NK-92 treated with Interleukin-12 subunit alpha and Interleukin-12 subunit beta, amount 100 ng/mL, for 24 hours (cell line): ENCODE data around the gene GFRA3.
"Not testable (repeated sequence)": the region's sequence is repeated elsewhere in the genome, so short reads cannot be mapped to it uniquely, and the experiment has no call there.

Source experiments
- DNase-seq: peaks from one replicate; lab custom pipeline; 2025; lab: John Stamatoyannopoulos, UW

GFRA3 gene, protein sequence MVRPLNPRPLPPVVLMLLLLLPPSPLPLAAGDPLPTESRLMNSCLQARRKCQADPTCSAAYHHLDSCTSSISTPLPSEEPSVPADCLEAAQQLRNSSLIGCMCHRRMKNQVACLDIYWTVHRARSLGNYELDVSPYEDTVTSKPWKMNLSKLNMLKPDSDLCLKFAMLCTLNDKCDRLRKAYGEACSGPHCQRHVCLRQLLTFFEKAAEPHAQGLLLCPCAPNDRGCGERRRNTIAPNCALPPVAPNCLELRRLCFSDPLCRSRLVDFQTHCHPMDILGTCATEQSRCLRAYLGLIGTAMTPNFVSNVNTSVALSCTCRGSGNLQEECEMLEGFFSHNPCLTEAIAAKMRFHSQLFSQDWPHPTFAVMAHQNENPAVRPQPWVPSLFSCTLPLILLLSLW

DNA sequence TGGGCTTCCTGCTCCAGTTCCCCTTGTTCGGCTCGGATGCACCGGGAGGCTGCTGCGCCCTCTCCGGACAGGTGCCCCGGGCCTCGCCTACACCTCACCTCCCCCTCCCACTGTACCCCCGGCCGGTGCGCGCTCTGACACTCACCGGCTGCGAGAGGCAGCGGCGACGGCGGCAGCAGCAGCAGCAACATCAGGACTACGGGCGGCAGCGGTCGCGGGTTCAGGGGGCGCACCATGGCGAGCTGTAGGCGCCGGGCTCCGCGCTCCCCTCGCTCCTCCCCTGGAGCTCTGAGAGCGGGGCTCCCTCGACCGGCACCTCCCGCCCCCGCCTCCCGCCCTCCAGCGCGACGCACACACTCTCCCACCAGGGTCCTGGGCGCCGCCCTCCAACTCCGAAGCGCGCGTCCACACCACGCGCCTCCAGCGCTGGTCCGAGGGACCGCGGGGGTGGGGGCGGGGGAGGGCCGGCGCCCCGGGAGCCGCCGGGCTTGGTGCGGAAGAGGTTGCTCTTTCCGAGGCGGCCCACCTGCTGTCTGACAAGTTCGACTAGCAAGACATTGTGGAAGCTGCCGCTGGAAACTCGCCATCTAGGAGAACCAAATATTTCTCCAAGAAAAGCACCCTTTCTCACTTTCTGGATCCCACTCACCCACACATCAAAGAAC lies at the start of gene GFRA3:
GFRA3 (minus strand) TSS at position 433 of the 665 bp plus-strand sequence; CDS start at position 236, 197 bp downstream.
- DNase-seq: no peak

DNA sequence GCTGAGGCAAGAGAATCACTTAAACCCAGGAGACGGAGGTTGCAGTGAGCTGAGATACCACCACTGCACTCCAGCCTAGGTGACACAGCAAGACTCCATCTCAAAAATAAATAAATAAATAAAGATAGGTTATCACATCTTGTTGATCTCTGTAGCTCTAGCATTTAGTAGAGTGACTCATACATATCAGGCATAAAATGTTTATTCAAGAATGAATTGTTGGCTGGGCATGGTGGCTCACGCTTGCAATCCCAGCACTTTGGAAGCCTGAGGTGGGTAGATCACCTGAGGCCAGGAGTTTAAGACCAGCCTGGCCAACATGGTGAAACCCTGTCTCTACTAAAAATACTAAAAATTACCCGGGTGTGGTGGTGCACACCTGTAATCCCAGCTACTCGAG lies 43.8 kb upstream of the GFRA3 start:
- DNase-seq: not testable (repeated sequence)

DNA sequence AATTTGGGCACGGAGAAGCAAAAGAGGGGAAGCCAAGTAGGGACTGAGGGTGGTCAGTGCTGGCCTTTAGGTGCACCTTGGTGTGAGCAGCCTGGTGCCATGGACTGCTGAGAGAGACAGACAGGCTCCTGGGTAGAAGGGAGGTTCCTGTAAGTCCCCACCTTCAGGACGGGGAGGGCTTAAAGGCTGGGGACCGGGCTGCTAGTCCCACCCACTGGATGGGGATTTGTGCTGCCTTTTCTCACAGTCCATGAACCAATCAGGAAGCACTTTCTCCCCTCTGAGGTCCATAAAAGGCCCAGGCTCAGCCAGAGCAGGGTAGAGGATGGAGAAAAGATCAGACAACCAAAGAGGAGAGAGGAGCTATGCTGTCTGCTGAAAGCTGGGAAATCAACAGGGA lies 41.9 kb upstream of the GFRA3 start:
- no peak for DNase-seq

DNA sequence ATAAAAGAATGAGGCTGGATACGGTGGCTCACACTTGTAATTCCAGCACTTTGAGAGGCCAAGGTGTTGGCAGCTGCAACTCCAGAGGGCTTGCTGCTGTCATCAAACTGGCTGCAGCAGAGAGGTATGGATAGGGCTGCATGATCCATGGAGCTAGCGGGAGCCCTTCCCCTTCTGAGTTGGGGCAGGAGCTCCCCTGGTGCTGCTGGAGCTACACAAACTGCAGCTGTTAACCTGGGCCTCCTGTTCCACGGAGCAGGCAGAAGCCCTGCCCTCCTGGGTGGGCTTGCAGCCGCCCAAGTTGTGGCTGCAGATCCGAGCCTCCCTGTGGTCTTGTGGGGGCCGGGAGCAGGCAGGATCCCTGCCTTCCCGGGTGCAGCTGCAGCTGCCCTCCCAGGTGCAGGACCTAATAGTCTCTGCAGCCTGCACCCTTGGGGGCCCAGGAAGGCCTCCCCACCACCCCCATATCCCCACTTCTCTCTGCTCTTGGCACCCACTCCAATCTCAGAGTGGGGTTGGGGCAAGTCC lies 41.4 kb upstream of the GFRA3 start:
- no peak for DNase-seq

DNA sequence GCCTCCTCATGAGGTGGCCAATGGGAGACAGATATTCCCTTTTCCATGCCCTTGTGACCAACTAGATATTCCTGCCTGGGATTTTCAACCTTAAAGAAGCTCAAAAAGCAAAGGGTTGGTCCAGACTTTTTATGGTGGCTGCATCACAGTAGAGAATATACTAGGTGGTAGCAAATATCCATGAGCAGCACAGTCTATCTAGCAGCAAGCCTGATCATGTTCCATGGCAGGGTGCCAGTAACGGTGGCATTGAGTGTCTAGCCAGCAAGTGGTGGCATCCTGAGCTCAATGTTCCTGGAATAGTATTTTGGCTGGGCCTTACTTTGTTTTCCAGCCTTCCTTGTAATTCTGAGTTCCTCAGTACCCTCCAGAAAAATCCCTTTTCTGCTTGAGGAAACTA lies 31.4 kb upstream of the GFRA3 start:
- no peak for DNase-seq

DNA sequence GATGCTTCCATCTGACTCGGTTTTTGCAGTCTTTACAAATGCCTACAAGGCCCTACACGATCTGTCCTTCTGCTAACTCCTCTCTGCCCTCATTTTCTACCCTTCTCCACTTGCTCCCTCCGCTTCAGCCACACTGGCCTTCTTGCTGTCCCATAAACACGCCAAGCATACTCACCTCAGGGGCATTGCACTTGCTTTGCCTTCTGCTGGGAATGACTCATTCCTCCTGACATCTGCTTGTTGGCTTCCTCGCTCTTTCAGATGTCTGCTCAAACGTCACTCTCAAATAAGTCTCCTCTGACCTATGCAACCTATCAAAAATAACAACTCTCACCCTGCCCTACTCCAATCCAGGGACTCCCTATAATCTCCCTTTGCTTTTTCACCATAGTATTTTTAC lies 29.0 kb upstream of the GFRA3 start:
- no peak for DNase-seq

DNA sequence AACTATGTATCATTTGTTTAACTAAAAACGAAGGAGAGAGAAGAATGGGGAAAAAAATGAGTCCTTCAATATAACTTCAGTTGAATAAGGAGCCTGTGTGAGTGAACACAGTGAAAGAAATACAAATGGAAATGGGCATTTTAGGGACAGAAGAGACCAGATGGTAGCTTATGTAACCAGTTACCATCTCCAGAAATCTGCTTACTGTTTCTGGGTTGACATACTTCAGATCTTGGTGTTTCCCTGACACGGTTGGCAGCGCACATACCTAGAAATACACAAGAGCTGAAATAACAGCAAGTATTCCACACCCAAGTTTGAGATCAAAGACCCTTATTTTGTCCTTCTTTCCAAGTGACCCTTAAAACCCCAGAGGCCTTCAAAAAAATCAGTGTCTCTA lies 14.9 kb upstream of the GFRA3 start:
- DNase-seq: no peak

DNA sequence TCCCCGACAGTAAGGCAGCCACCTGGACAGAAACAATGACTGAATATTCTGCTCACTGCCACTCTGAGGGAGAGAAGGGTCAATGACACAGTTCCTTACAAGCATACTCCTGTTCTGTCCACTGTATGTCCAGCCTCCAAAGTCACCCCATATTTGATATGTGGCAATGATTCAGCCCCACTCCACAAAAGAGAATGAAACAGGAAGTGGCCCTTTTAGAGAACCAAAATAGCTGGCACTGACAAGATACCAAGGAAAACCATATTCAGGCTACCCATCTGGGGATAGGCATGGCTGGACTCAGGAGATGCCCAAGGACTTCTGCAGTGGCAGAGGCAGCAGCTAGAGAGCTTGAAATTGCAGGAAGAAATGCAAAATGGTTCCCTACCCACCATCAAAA lies 12.8 kb upstream of the GFRA3 start:
- no peak for DNase-seq

DNA sequence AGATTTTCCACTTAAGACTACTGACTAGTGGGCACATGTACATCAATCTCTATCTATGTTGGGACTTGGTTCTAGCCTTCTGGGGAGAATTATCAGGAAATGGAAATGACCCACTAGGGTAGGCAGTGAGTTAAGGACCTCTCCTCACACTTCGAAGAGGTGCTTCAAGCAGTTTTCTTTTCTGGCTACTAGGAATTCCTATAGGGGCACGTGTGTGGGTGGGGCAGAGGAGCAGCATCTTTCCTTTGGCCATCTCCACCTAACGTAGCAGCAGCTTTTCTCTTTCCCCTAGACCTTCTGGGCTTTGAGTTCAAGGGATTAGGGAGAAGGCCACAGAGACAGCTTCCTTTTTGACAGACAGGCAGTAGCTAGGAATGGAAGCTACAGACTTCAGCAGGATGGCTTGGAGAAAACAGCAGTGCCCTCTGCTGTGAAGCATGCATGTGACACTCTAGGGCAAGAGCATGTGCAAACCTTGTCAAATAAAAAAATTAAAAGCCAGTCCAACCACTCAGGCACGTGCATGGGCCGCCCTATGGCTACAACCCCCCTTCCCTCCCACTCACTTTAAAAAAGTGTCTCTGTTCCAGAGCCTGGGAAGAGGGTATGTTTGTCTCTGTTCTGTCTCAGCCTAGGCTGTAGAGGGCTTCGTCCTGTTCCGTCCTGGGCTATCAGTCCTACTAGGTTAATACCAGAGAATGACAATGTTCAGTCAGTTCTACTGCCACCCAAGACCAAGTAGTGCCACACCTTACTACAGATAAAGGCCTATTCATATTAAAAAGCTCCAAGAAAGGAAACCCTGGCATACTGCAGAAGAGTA lies 8.7 kb upstream of the GFRA3 start:
- no peak for DNase-seq

DNA sequence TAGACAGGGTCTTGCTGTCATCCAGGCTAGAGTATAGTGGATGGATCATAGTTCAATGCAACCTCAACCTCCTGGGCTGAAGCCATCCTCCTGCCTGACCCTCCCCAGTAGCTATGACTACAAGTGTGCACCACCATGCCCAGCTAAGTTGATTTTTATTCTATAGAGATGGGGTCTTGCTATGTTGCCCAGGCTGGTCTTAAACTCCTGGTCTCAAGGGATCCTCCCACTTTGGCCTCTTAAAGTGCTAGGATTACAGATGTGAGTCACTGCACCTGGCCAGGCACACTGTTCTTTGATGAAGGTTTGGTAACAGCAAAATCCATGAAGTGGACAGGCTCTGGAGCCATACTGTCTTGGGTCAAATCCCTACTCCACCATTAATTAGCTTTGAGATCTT lies 6.5 kb upstream of the GFRA3 start:
- no peak for DNase-seq

DNA sequence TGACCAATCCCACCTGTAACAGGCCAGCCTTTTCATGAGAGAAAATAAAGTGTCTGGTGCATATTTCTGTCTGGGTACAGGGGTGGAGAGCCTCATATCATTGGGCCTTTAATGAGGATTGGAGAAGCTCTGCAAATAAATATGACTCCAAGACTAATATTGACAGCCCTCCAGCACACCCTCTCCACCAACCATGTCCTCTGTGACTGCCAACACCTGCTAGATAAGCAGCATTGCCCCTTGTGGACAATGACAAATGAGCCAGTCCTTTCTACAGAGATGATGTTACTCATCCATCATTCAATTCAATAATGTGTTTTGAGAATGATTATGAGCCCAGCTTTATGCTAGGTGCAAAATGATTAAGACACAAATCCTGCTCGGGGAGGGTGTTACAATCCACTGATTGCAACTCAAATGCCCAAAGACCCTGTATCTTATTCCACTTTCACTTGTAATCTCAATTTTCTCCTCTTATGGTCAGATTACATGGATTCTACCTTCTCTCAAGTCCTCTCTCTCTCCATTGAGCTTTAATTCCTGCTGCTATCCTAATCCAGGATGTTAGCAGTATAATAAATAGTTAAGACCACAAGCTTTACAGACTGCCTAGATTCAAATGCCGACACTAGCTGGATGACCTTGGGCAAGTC lies 2.1 kb upstream of the GFRA3 start:
- DNase-seq: no peak

DNA sequence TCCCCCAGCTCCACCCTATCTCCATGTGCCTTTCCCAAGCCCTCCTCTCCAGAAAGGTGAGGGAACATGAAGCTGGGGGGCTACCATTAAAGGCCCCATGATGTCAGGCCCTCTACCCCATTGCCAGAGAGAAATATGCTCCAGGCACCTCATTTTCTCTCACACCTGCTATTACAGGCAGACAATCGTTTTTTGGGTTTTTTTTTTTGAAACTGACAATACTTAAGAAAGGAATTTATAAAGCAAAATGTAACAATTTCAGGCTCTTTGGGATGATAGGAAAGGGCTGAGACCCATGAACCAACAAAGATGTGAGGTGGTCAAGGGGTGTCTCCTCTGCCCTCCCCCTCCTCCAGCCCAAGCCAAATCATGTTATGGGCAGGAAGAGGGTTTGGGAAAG lies 1.5 kb upstream of the GFRA3 start:
- DNase-seq: no peak

DNA sequence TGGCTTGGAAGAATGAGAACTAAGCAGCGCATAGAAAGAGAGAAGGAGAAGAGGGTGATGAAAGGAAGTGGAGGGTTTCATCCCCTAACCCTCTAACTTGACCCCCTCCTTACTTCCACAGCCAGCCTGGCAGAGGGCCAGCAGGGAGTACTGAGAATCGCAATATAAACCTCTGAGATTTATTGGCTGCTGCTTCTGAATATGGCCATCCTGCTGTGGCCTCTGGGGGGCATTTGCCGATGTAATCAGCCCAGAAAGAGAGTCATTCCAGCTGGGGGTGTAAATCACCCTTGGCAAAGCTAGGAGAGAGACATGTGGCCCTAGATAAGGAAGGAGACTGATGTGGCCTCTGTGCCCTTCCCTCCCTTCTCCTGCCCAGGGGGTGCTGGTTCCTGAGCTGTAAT lies 960 bp upstream of the GFRA3 start:
- DNase-seq: no peak

DNA sequence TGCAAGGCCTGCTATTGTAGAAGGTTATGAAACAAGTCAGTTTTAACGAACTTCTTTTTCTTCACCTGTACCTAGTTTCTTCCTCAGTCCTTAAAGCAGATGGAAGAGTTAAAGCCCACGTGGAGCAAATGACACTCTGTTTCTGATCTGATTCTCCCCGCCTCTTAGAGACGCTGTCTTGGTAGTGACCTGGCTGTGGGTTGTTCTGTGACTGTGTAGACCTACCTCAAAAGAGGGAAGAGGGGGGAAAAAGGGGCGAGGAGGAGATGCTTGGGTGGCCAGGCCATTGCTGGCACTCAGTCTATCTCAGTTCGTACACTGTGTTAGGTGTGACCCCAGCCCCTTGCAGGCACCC lies 610 bp downstream of the GFRA3 start:
- no peak for DNase-seq

DNA sequence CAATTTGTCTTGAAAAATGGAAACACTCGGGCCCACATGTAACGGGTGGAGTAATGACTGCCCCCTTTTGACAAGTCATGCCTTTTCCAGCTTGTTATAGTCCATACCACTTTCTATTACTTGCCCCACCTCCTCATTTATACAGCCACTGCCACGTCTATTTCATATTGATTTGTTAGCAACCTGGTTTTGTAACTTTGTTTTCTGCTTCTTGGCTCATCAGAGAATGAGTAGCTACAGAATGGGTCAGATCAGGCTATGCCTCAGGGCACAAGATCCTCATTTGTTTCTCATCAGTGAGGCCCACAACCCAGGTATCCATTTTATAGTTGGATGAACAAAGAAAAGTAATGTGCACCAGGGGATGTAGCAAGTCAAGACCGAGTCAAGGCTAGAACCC lies 1.7 kb downstream of the GFRA3 start:
- DNase-seq: no peak

DNA sequence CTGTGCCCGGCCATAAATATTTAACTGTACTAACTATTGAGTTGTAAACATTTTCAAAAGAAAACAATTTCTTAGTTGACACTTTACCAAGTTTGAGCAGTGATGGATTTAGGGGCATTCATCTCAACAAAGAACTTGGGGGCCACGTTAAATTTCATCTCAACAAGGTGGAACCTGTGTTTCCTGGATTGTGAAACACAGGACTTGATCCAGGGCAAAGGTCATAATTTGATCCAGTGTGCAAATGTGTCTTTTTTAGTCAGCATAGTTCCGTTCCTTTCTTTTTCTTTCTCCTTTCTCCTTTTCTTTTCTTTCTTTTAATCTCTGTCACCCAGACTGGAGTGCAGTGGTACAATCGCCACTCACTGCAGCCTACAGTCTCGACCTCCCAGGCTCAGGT lies 3.1 kb downstream of the GFRA3 start:
- DNase-seq: no peak

DNA sequence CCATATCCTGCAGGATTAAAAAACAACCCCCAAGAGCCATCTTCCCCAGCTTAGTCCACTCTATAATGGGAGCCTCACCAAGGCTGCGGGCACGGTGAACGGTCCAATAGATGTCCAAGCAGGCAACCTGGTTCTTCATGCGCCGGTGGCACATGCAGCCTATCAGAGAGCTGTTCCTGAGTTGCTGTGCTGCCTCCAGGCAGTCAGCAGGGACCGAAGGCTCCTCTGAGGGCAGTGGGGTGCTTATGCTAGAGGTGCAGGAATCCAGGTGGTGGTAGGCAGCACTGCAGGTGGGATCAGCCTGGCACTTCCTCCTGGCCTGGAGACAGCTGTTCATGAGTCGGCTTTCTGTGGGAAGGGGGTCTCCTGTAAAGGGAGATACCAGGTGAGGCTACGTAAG lies 10.2 kb downstream of the GFRA3 start:
- no peak for DNase-seq

DNA sequence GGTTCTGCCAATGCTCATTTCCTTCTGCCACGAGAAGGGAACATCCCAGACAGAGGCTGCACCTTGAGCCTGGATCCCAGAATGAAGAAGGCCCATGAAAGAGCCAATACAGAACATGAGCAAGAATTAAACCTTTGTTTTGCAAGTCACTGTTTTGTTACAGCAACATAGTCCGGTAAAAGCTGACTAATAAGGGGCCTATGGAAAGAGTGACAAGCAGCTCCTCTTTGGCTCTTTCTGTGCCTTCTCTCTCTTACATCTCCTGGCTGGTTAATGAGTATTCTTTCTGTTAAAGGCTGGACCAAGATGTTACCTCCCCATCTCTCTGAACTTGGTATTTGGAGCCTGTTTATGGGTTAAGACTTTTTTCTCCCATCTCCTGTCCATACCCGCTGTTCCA lies 10.8 kb downstream of the GFRA3 start:
- DNase-seq: no peak

DNA sequence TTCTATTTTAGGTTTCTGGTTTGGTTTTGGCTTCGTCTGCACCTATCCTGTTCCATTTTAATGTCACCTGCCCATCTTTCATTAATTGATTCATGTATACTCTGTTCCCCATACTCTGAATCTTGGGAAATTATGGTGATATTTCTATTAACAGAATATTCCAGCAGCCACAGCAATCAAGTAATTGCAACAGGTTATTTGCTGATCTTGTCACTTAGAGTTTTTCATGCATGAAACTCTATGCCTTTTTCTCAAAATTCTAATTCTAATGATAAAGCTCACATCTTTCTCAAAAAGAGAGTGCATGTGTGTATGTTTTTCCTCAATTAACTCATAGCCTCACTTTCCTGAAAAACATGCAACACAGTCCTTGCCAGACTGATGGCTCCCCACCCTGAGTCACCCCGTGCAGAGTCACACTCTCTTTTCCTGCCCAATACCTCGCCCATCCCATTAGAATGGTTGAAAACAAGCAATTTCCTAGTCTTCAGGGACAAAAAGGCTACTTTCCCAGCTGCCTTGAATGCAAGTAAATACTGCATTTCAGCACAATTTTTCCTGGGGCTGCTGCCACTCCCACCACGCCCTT lies 15.6 kb downstream of the GFRA3 start:
- no peak for DNase-seq

DNA sequence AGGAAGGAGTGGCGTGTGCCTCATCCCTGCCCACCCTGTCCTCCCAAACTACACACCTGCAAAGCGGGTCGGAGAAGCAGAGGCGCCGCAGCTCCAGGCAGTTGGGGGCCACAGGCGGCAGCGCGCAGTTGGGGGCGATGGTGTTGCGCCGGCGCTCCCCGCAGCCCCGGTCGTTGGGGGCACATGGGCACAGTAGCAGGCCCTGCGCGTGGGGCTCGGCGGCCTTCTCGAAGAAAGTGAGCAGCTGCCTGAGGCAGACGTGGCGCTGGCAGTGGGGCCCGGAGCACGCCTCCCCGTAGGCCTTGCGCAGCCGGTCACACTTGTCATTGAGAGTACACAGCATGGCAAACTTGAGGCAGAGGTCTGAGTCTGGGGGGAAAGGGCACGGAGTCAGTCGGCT lies 16.8 kb downstream of the GFRA3 start:
- DNase-seq: no peak

DNA sequence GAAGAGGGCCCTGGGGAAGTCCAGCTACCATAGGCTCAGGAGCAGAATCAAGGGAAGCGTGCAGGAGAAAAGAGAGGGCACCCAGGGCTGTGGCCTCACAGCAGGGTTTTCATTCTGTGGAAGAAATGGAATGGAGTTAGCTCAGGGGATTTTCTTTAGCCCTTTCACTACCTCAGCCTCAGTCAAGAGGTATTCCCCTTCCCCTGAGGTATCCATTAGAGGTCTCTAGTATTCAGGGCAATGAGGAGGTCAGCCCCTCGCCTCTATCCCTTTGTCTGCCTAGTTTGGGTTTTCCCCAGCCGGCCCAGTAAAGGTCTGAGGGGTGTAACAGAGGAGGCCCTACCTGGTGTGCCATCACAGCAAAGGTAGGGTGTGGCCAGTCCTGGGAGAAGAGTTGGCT lies 21.5 kb downstream of the GFRA3 start:
- DNase-seq: no peak

DNA sequence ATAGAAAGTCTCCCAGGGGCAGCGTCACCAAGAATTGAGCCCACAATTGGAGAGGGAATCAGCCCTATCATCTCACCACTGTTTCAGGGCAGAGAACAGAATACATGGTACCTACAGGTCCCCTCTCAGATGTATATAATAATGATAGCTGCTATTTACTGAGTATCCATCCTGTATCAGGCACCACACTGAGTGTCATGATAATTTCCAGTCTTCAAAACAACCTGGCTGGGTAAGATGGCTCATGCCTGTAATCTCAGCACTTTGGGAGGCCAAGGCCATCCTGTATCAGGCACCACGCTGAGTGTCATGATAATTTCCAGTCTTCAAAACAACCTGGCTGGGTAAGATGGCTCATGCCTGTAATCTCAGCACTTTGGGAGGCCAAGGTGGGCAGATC lies 26.6 kb downstream of the GFRA3 start:
- DNase-seq: not testable (repeated sequence)
